H1 (cell line): ENCODE results near the gene ADD2.

ENCODE experiments used
- CEBPB ChIP-seq: IDR thresholded peaks from 2 replicates; pipeline ENCODE4 v1.6.1; 2012; ENCODE audit warnings: low read depth, low read length
- CTCF ChIP-seq, 3 experiments: IDR thresholded peaks; 1 replicate in 2 of 3; 2 replicates in 1 of 3; pipeline versions ENCODE4 v1.5.1 to v1.6.1; 2011; ENCODE audit warnings: low read length in 3 of 3, mild to moderate bottlenecking in 3 of 3, inconsistent platforms in 2 of 3, low read depth in 1 of 3, moderate library complexity in 1 of 3; ENCODE audit not compliant: insufficient read depth in 1 of 3; ENCODE audit errors: control extremely low read depth in 1 of 3
- GABPA ChIP-seq: IDR thresholded peaks from 2 replicates; pipeline ENCODE4 v1.6.1; 2011; ENCODE audit warnings: mild to moderate bottlenecking, low read length, moderate library complexity, borderline replicate concordance; ENCODE audit not compliant: insufficient read depth

- no peak for TF ChIP-seq CEBPB
- no peak for TF ChIP-seq CTCF (IDR thresholded peaks at IDR 0.05; ENCODE audit: control extremely low read depth in 1 of 3, insufficient read depth in 1 of 3, low read depth in 1 of 3, low read length in 3 of 3)
- TF ChIP-seq GABPA, result no peak
Observed at GRCh38 chr2:70718241-70718640, 49.8 kb downstream of the ADD2 start.
